Stimulated activated CD4-positive, alpha-beta T cell treated with anti-CD3 and anti-CD28 coated beads, Interleukin-12 subunit alpha, Interleukin-12 subunit beta, amount 100 ng/mL, for 24 hours (primary cell): ENCODE data around the gene TMEM132D.

ENCODE experiments used
- DNase-seq, 2 experiments: peaks; one replicate each; pipeline ENCODE4 v3.0.0-alpha.2; 2020; ENCODE audit warnings: low read depth in 2 of 2

The TMEM132D gene

GRCh38 chr12:129440278-129440677 lies 463.5 kb downstream of the TMEM132D start:
- DNase-seq: no peak

- DNase-seq: no peak
Observed at GRCh38 chr12:129434790-129435189, 469.0 kb downstream of the TMEM132D start.

GRCh38 chr12:129428240-129428936 lies 475.4 kb downstream of the TMEM132D start:
- no peak for DNase-seq

- DNase-seq: no peak
Observed at GRCh38 chr12:129423041-129423580, 480.7 kb downstream of the TMEM132D start.

- no peak for DNase-seq
Observed at GRCh38 chr12:129413295-129413694, 490.5 kb downstream of the TMEM132D start.

GRCh38 chr12:129409281-129409680 lies 494.5 kb downstream of the TMEM132D start:
- no peak for DNase-seq

- DNase-seq: no peak
Observed at GRCh38 chr12:129404556-129404955, 499.3 kb downstream of the TMEM132D start.

GRCh38 chr12:129401572-129401971 lies 502.3 kb downstream of the TMEM132D start:
- no peak for DNase-seq

- DNase-seq: no peak
Observed at GRCh38 chr12:129394177-129394825, 509.5 kb downstream of the TMEM132D start.

- no peak for DNase-seq
Observed at GRCh38 chr12:129393357-129393937, 510.4 kb downstream of the TMEM132D start.

GRCh38 chr12:129385637-129385990 lies 518.2 kb downstream of the TMEM132D start:
- no peak for DNase-seq

GRCh38 chr12:129383956-129384355 lies 519.9 kb downstream of the TMEM132D start:
- no peak for DNase-seq

- no peak for DNase-seq
Observed at GRCh38 chr12:129381715-129382114, 522.1 kb downstream of the TMEM132D start.

GRCh38 chr12:129379076-129379804 lies 524.6 kb downstream of the TMEM132D start:
- DNase-seq: no peak

GRCh38 chr12:129378496-129378895 lies 525.3 kb downstream of the TMEM132D start:
- DNase-seq: no peak

- DNase-seq: no peak
Observed at GRCh38 chr12:129373746-129374145, 530.1 kb downstream of the TMEM132D start.

GRCh38 chr12:129372876-129373275 lies 530.9 kb downstream of the TMEM132D start:
- no peak for DNase-seq

- no peak for DNase-seq
Observed at GRCh38 chr12:129372348-129372747, 531.5 kb downstream of the TMEM132D start.

- no peak for DNase-seq
Observed at GRCh38 chr12:129371268-129371667, 532.6 kb downstream of the TMEM132D start.

- DNase-seq: no peak
Observed at GRCh38 chr12:129366656-129367055, 537.2 kb downstream of the TMEM132D start.

GRCh38 chr12:129363041-129363440 lies 540.8 kb downstream of the TMEM132D start:
- DNase-seq: no peak

GRCh38 chr12:129357233-129357632 lies 546.6 kb downstream of the TMEM132D start:
- DNase-seq: no peak
